HTR-8/SVneo (cell line): ENCODE data around the gene PARP14.
A peak's percentile ranks its signal among the peaks of the same experiment; 100 is the strongest.
"Not testable (repeated sequence)": the region's sequence is repeated elsewhere in the genome, so short reads cannot be mapped to it uniquely, and the experiment has no call there.

Experiments
- DNase-seq: peaks from one replicate; pipeline ENCODE4 v3.0.0; 2011; ENCODE audit warnings: low spot score, mixed read lengths; ENCODE audit not compliant: insufficient read length
- FAIRE-seq: peaks from 2 replicates; lab custom pipeline; 2011; peaks lifted over from hg19 to GRCh38; lab: Jason Lieb, UNC

PARP14 gene

DNA sequence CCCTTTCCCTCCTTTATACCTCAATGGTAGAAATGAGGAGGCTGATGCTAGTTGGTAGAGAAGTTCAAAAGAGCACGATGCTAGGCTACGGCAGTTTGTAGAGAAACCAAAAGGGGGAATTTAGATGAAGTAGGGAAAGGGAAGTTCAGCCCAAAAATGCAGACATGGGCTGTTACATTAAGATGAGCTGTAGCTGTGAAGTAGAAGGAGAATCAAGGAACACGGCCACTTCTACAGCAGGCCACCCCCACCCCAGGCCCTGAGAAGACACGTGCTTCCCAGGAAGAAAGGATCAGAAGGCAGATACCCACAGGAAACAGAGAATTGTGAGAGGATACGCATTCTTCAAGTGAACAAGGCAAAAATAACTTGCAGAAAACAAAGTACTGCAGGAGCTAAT is 2.1 kb upstream of the PARP14 start:
- DNase-seq (no peak), FAIRE-seq (no peak)

DNA sequence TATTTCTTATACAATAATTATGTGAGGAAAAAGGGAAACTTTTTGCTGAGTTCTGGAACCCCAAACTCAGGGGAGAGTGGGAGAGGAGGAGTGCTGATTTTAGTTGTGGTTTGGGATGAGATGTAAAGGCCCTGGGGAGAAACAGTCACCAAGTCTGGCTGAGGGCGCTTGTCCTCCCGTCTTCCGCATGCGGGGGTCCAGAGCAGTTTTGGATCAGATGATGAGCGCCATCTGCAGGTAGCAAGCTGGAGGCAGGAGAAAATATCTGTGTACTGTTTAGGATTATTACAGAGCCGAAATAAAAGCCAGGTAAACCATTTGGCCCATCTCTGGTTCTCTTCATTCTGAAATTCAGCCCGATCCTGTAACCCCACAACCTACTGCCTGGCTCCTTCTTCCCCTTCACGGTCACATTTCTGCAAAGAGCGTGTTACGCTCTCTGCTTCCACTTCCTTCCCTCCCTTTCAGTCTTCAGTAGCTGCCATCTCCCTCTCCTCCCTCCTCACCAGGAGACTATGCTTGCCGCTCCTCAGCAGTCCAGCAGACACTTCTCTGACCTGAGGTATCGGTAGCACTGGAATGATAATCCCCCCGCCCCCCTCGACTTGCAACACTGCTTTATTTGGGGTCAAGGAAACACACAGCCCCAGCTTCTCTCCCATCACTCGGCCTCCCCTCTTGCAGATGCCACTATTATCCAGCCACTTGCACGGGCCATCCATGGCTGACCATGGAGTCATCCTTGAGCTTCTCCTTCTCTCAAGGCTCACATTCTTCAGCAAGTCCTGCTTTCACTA is 1.4 kb upstream of the PARP14 start:
- peak; percentile 67 for DNase-seq
- FAIRE-seq, result no peak

DNA sequence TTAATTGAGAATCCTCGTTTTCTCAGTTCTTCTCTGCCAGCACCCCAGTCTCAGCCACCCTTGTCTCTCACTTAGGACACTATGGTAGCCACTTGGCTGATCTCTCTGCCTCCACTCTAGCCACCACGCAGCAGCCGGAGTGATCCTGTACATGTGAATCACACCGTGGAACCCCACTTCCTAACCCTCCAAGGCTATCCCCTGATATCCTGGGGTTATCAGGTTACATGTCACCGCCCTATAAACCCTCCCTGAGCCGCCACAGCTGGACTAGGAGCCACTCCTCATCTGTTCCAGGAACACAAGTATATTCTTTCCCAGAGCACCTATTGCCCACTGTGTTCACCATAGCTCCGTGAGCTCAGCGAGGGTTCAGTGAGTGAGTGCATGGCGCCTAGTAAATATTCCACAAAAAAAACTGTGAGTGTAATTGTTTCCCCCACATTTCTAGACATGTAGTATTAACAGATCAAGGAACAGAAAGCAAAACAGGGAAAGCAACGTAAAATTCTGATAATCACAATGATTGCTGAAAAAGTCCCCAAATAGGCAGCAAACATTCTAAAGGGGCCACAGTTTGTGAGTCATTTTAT is 661 bp upstream of the PARP14 start:
- no peak for FAIRE-seq
- DNase-seq, result no peak

DNA sequence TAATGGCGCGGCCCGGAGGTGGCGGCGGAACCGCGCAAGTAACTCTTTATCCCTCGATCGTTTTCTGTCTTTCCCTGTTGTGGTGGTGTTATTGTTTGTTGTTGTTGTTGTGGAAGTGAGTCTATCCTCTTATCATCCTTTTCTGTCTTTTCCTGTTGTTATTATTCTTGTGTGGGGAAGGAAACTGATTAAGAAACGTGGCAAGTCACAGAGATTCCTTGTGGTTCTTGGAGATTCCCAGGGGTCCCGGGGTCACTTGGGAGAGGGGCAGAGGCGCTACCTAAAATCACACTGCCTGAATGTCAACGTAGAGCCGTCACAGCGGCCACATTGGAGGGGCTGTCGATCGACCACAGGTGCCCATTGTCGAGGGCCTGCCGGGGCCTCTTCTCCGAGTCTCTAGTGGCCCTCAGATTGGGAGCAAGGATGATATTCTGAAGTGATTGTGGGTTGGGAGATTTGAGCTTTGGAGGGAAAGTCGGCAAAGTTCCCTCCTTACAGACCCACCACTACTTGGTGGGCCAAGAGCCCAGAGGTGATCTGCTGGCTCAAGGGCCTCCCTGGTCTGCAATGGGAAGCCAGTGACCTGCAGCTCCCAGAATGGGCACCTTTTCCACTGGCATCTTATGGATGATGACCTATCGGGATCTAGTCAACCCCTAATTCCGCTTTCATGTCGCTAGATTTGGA is 790 bp downstream of the PARP14 start:
- DNase-seq, result no peak

DNA sequence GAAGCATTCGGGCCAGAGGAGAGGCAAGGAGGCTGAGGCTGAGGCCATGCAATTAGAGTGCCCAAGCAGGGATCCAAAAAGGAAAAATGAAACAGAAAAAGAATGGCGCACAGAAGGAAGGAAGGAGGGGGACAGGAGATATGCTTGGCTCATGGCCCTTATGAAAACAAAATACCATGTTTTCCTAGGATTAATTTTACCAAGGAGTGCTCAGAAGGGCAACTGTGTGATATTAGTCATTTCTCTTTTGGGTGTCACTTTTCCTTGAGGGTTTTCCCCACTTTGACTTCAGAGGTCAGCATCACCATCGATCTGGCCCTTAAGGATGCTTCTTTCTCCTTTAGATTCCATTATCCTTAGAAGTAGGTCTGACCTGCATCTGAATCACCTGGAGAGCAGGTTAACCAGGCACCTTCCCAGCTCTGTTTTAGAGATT is 1.4 kb downstream of the PARP14 start:
- DNase-seq, result no peak
- no peak for FAIRE-seq

More for the DNA sequence above, 790 bp downstream of the PARP14 start:
- FAIRE-seq, result no peak

DNA sequence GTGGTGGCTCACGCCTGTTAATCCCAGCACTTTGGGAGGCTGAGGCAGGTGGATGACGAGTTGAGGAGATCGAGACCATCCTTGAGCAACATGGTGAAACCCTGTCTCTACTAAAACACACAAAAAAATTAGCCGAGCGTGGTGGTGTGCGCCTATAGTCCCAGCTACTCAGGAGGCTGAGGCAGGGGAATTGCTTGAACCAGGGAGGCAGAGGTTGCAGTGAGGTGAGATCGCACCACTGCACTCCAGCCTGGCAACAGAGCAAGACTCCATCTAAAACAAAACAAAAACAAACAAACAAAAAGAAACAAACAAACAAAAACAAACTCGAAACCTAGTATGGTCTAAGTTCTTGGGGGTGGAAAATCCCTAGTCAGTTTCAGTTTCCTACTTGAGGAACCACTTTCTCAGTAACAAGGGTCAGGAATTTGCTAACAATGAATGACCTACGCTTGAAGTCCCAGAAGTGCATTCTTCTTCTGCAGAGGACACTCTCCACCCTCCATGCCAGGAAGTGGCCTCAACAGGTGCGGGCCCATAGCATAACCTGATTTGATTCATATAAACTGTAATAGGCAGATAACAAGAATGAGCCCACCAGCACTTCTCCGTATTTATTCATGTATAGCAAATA is 2.3 kb downstream of the PARP14 start:
- not testable (repeated sequence) for DNase-seq, FAIRE-seq

DNA sequence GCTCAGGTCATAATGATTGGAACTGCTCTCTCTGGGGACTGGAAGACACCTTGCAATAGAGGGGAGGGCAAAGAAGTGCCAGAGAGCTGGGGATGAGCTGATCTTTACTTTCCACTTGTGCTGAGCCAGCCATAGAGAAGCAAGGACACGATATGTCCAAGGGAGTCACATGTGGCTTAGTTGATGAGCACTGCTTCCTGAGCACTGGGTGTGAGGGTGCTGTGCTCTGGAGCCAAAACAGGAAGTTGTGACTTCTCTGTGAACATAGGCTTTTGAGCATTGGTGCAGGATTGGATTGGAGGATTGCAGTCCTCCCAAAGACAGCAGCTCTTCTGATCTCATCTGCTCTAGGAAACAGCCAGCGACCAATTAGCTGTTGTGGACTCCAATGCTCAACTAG is 6.7 kb downstream of the PARP14 start:
- FAIRE-seq, result no peak

DNA sequence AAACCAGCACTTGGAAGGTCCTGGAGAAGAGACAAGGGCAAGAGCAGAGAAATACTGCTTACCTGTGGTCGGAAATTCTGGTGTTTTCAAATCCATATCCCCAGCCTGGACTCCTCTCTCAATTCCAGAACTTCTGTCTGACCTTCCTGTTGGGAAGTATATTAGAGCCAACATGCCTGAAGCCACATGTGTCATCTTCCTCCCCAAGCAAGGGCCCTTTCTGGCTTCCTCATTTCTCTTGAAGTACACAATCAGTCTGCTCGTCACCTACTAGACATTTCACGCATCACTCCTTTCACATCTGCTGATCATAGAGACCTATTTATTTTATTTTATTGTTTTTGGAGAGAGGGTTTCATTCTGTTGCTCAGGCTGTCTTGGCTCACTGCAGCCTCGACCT is 8.4 kb downstream of the PARP14 start:
- no peak for DNase-seq
- no peak for FAIRE-seq

More for the DNA sequence above, 6.7 kb downstream of the PARP14 start:
- DNase-seq, result no peak

DNA sequence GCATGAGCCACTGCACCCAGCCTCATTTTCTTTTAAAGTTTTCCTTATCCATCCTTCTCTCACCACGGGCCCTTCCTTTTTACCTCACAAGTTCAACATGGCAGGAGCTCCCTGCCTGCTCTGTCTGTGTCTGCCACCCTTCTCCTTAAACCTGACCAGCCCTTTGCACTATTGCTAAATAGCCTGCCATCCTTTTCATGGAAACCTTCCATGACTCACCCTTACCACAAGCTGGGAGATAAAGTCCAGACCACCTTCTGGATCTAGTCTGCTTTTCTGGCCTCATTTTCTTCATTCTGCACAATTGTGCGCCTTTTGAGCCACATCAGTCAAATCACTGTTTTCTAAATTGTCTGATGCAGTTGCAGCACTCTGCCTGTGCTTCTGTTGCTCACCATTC is 8.9 kb downstream of the PARP14 start:
- FAIRE-seq (no peak), DNase-seq (no peak)

DNA sequence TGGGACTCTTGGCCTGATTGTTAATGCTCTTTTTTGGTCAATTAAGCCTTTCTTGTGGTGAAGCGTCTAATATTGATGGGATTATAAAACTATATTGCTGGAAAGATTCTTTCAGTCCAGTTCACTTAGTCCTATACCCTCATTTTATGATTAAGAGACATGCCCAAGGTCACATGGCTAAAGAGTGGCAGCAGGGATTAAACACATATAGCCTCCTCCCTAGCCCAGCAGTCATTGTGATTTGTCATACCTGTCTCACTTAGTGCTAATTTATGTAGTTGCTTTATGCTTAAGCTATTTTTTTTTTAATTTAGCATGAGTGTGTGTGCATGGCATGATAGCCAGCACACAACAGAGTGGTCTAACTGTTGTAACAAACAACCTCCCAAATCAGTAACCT is 9.5 kb downstream of the PARP14 start:
- FAIRE-seq, result no peak
- DNase-seq, result no peak

DNA sequence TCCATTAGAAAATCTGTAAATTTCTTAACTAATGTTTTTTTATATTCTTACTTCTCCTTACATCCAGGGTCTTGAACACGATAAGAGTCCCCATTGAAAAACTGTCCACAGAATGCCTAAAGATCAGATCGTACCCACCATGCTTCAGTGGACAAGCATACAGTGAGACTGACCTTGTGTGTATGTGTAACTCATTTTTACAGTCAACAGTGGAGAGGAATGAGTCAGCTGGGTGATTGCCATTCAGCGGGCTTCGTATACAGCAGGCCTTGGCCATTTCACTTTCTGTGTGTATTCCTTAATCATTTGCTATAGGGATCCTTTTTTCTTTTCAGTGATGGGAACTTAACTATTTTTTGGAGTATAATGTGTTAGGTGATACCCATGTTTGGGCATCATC is 10.6 kb downstream of the PARP14 start:
- no peak for DNase-seq
- FAIRE-seq, result no peak

DNA sequence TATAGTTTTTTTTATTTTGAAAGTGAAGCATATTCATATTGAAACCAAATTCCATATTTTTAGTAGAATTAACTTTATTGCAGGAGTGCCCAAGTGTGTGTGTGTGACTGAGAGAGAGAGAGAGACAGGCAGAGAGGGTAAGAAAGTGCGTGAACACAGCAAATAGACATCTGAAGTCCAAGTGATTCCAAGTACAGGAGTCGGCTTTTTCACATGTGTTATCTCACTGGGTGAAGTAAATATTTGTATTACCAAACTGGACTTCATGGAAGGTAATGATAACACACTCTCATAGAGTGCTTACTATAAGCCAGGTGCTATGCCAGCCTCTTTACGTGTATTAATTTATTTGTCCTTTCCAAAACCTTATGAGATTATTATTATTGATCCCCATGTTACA is 12.0 kb downstream of the PARP14 start:
- no peak for DNase-seq
- FAIRE-seq, result no peak

DNA sequence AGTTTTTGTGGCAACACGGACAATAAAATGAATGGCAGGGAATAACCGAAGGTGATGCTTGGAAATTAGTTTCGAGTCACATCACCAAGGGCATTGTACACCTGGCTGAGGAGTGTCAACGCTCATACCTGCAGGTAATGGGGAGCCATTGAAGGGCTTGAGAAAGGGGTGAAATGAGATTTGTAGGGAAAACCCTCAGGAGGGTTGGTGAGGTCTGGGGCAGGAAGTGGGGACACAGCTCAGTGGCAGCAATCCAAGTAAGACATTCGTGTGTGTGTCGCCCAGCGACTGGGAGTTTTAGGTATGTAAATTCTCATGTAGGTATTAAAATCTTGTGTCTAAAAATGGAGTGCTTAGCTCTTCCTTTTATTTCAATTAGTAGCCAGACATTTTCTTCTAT is 14.3 kb downstream of the PARP14 start:
- FAIRE-seq (no peak), DNase-seq (no peak)

DNA sequence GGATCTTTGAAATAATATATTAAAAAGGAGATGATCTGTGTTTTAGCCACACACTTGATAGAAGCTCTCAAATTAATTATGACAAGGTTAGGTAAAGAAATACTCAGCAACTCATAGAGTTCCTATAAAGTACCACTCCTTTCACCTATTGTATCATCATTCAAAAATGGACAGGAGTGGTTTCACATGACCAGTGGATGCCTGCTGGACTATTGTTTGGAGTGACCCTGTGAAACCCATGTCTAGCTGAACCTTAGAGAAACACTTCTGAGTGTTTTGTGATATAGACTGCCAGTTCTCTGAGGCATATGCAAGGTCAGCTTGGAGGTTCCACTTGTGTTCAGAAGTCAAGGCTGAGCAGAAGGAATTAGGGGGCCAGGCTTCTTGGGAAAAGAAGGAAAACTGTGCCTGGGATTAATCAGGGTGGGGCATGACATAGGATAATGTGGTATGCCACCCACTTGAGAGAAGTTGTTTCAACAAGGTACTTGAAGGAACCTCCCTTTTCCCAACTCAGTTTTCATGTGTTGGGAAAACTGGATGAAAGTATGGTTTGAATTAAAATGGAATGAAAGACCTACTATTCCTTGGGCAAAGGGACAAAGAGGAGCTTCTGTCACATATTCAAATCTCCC is 15.4 kb downstream of the PARP14 start:
- DNase-seq (no peak), FAIRE-seq (no peak)

DNA sequence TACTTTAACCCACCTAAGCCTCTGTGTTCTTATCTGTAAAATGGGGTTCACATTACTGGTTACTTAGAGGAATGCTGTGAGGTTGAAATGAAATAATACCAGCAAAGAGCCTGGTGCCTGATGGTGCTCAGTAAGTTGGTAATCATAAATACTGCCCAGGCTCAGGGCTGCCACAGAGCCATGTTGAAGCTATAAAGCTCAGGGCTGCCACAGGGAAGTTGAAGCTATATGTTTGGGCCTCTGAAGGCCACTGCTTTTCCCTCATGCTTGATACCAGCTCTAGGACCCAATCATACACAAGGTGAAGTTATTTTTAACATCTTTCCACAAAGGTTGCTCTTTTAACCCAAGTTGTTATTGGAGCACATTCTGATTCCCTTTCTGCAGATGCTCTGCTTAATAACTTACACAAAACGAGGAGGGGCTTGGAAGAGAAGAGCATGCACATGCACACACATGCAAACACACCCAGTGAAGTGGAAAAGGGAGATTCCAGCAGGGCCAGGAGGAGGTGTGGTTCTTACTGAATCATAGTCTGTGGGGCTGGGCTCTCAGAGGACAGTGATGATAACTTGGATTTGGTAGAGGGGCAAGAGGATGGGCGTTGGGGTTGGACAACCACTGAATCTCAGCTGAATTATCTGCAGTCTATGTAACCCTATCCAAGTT is 17.4 kb downstream of the PARP14 start:
- DNase-seq (no peak), FAIRE-seq (no peak)

DNA sequence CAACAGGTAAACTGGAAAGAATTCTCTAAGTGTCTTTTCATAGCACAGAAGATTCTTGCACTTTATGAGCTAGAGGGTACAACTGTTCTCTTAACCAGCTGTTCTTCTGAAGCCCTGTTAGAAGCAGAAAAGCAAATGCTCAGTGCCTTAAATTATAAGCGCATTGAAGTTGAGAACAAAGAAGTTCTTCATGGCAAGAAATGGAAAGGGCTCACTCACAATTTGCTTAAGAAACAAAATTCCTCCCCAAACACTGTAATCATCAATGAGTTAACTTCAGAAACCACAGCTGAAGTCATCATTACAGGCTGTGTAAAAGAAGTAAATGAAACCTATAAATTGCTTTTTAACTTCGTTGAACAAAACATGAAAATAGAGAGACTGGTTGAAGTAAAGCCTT is 19.6 kb downstream of the PARP14 start:
- no peak for FAIRE-seq
- DNase-seq, result no peak

DNA sequence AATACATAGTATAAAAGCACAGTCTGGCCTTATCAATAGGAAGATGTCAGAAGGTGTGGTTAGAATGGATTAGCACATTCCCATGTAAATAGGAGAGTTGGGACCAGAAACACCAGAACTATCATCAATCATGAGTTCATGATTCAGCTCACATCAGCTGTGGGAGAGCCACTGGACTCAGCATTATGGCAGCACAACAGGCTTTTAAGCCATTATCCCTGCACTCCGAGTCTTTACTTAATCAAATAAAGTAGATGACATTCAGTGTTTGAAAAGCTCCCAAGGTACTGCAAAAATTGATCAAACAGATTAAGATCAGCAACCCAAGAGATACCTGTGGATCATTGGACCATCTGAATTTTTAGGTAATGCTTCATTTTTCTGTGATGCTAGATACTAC is 24.7 kb downstream of the PARP14 start:
- DNase-seq, result no peak
- FAIRE-seq, result no peak

DNA sequence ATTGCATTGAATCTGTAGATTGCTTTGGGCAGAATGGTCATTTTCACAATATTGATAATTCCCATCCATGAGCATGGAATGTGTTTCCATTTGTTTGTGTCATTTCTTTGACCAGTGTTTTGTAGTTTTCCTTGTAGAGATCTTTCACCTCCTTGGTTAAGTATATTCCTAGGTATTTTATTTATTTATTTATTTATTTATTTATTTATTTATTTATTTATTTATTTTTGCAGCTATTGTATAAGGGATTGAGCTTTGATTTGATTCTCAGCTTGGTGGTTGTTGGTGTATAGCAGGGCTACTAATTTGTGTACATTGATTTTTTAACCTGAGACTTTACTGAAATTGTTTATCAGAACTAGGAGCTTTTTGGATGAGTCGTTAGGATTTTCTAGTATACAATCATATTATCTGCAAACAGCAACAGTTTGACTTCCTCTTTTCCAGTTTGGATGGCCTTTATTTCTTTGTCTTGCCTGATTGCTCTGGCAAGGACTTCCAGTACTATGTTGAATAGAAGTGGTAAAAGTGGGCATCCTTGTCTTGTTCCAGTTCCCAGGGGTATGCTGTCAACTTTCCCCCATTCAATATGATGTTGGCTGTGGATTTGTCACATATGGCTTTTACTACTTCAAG is 30.1 kb downstream of the PARP14 start:
- not testable (repeated sequence) for FAIRE-seq

DNA sequence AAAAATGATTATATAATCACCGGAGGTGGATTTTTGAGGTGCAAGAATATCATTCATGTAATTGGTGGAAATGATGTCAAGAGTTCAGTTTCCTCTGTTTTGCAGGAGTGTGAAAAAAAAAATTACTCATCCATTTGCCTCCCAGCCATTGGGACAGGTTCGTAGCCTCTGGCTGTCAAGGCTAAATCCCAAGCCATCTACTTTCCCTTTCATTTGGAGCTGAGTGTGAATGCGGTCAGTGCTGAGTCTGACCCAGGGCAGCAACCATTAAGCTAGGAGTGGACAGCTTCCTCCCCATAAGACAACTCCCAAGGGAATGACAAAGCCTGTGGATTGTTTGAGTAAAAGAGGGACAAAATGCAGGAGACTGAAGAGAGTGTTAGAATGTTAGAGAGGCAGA is 33.6 kb downstream of the PARP14 start:
- DNase-seq (no peak), FAIRE-seq (no peak)

More for the DNA sequence above, 30.1 kb downstream of the PARP14 start:
- not testable (repeated sequence) for DNase-seq
